BLaER1 treated with 17β-estradiol and CSF1 and Interleukin-3, amounts not matched to agents 10 nM and 100 nM (cell line): ENCODE data around the gene SGIP1.

ENCODE experiments used
- H3K27ac ChIP-seq, 11 experiments: shearing (Covaris generic); formaldehyde crosslinking; 2 replicates each; pipeline ENCODE4 v1.8.1; 2022
- H3K27me3 ChIP-seq, 11 experiments: shearing (Covaris generic); formaldehyde crosslinking; 2 replicates each; pipeline ENCODE4 v1.8.1; 2022
- H3K36me3 ChIP-seq, 11 experiments: shearing (Covaris generic); formaldehyde crosslinking; 2 replicates each; pipeline ENCODE4 v1.8.1; 2022
- H3K4me1 ChIP-seq, 10 experiments: shearing (Covaris generic); formaldehyde crosslinking; 2 replicates each; pipeline ENCODE4 v1.8.1; 2022
- H3K4me2 ChIP-seq, 11 experiments: shearing (Covaris generic); formaldehyde crosslinking; 2 replicates each; pipeline ENCODE4 v1.8.1; 2022
- H3K4me3 ChIP-seq, 10 experiments: shearing (Covaris generic); formaldehyde crosslinking; 2 replicates each; pipeline ENCODE4 v1.8.1; 2022
- H3K9ac ChIP-seq, 11 experiments: shearing (Covaris generic); formaldehyde crosslinking; 2 replicates each; pipeline ENCODE4 v1.8.1; 2022
- H3K9me3 ChIP-seq, 11 experiments: shearing (Covaris generic); formaldehyde crosslinking; replicated peaks in 1 of 11; 2 replicates each; pipeline ENCODE4 v1.8.1; 2022
- H4K20me1 ChIP-seq, 11 experiments: shearing (Covaris generic); formaldehyde crosslinking; 2 replicates each; pipeline ENCODE4 v1.8.1; 2022
- Cebpa-rat ChIP-seq, 11 experiments: shearing (Covaris generic); IDR thresholded peaks; 2 replicates each; pipeline ENCODE4 v1.8.1; 2022

SGIP1 gene

GRCh38 chr1:66497910-66498309 is 36.0 kb upstream of the SGIP1 start:
- Histone ChIP-seq H3K27me3 (no peaks in the 10 kb centered on the region), H3K36me3 (no peaks in the 10 kb centered on the region), H3K9me3 (no peaks in the 10 kb centered on the region), H3K27ac (no peak overlapping the region), H4K20me1 (no peaks in the 10 kb centered on the region), H3K4me2 (no peak overlapping the region), H3K4me1 (no peaks in the 10 kb centered on the region), H3K9ac (no peak overlapping the region), H3K4me3 (no peak overlapping the region)
- TF ChIP-seq Cebpa-rat (IDR thresholded peaks at IDR 0.05) = no peak

GRCh38 chr1:66500301-66500700 is 33.7 kb upstream of the SGIP1 start:
- no peaks in the 10 kb centered on the region for H3K36me3 ChIP-seq
- TF ChIP-seq Cebpa-rat (IDR thresholded peaks at IDR 0.05) = no peak
- H3K27ac ChIP-seq = no peak overlapping the region
- no peaks in the 10 kb centered on the region for H3K9me3 ChIP-seq
- H3K4me2 ChIP-seq = no peak overlapping the region; a peak in 1 of 22 replicates
- H3K27me3 ChIP-seq = no peaks in the 10 kb centered on the region; a peak in 1 of 22 replicates
- 0 out of 20 replicates have a peak, but pooled peaks cover 0 to 6% (median 0%) of the 10 kb centered on the region in 10 experiments for H3K4me1 ChIP-seq
- no peak overlapping the region for H3K9ac ChIP-seq
- H4K20me1 ChIP-seq = no peaks in the 10 kb centered on the region
- H3K4me3 ChIP-seq = no peak overlapping the region

GRCh38 chr1:66502086-66502485 is 31.9 kb upstream of the SGIP1 start:
- Histone ChIP-seq H4K20me1 (no peaks in the 10 kb centered on the region), H3K27me3 (no peaks in the 10 kb centered on the region; a peak in 1 of 22 replicates), H3K4me3 (no peak overlapping the region), H3K36me3 (no peaks in the 10 kb centered on the region), H3K9me3 (no peaks in the 10 kb centered on the region), H3K4me2 (no peak overlapping the region), H3K4me1 (0 out of 20 replicates have a peak, but pooled peaks cover 0 to 6% (median 0%) of the 10 kb centered on the region in 10 experiments), H3K9ac (no peak overlapping the region), H3K27ac (no peak overlapping the region)
- TF ChIP-seq Cebpa-rat (IDR thresholded peaks at IDR 0.05) = no peak

DNA sequence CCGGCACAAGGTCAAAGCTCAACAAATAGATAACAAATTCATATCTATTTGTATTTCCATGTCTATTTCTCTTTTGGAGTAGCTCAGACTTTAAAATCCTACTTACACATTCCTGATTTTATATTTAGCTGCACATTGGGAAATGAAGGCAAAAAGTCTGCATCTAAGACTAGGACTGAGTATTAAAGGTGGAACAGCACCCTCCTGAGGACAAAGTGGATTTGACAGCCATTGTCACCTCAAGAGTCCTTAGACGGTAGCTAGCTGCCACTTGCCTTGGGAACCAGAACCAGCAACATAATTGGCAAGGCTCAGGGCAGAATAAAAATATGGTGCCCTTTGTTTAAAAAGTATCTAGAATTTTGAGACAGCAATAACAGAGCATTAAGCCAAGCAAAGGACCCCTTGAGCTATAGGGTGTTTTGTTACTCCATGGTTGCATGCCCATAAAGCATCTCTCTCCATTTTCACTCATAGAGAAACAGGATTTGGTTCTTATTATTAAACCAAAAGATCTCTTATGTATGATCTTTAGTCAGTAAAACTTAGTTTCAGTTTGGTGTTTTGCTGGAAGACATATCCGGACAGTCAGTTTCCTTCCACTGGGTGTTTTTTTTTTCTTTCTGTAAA is 30.0 kb upstream of the SGIP1 start:
- no peaks in the 10 kb centered on the region for H3K36me3 ChIP-seq
- H3K27me3 ChIP-seq = no peaks in the 10 kb centered on the region; a peak in 1 of 22 replicates
- H3K27ac ChIP-seq = no peak overlapping the region
- no peaks in the 10 kb centered on the region for H3K9me3 ChIP-seq
- H4K20me1 ChIP-seq = no peaks in the 10 kb centered on the region
- TF ChIP-seq Cebpa-rat (IDR thresholded peaks at IDR 0.05) = no peak
- H3K4me1 ChIP-seq = 0 out of 20 replicates have a peak, but pooled peaks cover 0 to 6% (median 0%) of the 10 kb centered on the region in 10 experiments
- H3K4me3 ChIP-seq = no peak overlapping the region
- no peak overlapping the region for H3K9ac ChIP-seq
- H3K4me2 ChIP-seq = peak overlapping the region in 2 of 11 experiments; percentile 25 to 46; a peak in 3 of 22 replicates

GRCh38 chr1:66505671-66506392 is 28.1 kb upstream of the SGIP1 start:
- Histone ChIP-seq H3K4me2 (no peak overlapping the region), H3K9me3 (no peaks in the 10 kb centered on the region), H3K27me3 (no peaks in the 10 kb centered on the region; a peak in 1 of 22 replicates), H3K9ac (no peak overlapping the region), H3K36me3 (no peaks in the 10 kb centered on the region), H3K27ac (no peak overlapping the region), H3K4me1 (0 out of 20 replicates have a peak, but pooled peaks cover 0 to 6% (median 0%) of the 10 kb centered on the region in 10 experiments), H4K20me1 (no peaks in the 10 kb centered on the region), H3K4me3 (no peak overlapping the region)
- TF ChIP-seq Cebpa-rat (IDR thresholded peaks at IDR 0.05) = no peak

DNA sequence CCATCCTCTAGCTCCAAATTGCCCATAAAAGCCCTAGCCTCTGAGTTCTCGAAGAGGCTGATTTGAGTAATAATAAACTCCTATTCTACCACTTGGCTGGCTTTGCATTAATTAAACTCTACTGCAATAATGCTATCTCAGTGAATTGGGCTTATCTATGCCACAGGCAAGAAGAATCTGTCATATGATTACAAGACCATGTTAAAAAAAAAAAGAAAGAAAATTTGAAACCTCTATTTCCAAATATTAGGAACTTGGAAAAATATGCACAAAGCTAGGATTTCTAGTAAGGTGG is 27.6 kb upstream of the SGIP1 start:
- no peak for TF ChIP-seq Cebpa-rat (IDR thresholded peaks at IDR 0.05)
- Histone ChIP-seq H3K9me3 (no peaks in the 10 kb centered on the region), H3K9ac (no peak overlapping the region), H3K27me3 (no peaks in the 10 kb centered on the region; a peak in 1 of 22 replicates), H3K4me2 (no peak overlapping the region), H3K27ac (no peak overlapping the region), H3K4me3 (no peak overlapping the region), H4K20me1 (no peaks in the 10 kb centered on the region), H3K4me1 (0 out of 20 replicates have a peak, but pooled peaks cover 0 to 6% (median 0%) of the 10 kb centered on the region in 10 experiments), H3K36me3 (no peaks in the 10 kb centered on the region)

- TF ChIP-seq Cebpa-rat (IDR thresholded peaks at IDR 0.05) = no peak
- H3K9ac ChIP-seq = no peak overlapping the region
- 0 out of 20 replicates have a peak, but pooled peaks cover 0 to 6% (median 0%) of the 10 kb centered on the region in 10 experiments for H3K4me1 ChIP-seq
- H3K27ac ChIP-seq = no peak overlapping the region
- no peaks in the 10 kb centered on the region for H3K36me3 ChIP-seq
- H4K20me1 ChIP-seq = no peaks in the 10 kb centered on the region
- H3K4me3 ChIP-seq = no peak overlapping the region
- no peaks in the 10 kb centered on the region for H3K9me3 ChIP-seq
- H3K27me3 ChIP-seq = no peaks in the 10 kb centered on the region; a peak in 1 of 22 replicates
- H3K4me2 ChIP-seq = no peak overlapping the region
Measured at GRCh38 chr1:66506991-66507390, 27.0 kb upstream of the SGIP1 start.

- Histone ChIP-seq H3K36me3 (no peaks in the 10 kb centered on the region), H4K20me1 (no peaks in the 10 kb centered on the region), H3K27me3 (no peaks in the 10 kb centered on the region), H3K4me3 (no peak overlapping the region), H3K27ac (no peak overlapping the region), H3K9ac (no peak overlapping the region), H3K9me3 (0 out of 22 replicates have a peak, but pooled peaks cover 0 to 8% (median 0%) of the 10 kb centered on the region in 11 experiments), H3K4me1 (no peaks in the 10 kb centered on the region), H3K4me2 (no peak overlapping the region)
- TF ChIP-seq Cebpa-rat (IDR thresholded peaks at IDR 0.05) = no peak
Measured at GRCh38 chr1:66510407-66510806, 23.5 kb upstream of the SGIP1 start.

GRCh38 chr1:66511118-66511517 is 22.8 kb upstream of the SGIP1 start:
- Histone ChIP-seq H4K20me1 (no peaks in the 10 kb centered on the region), H3K27me3 (no peaks in the 10 kb centered on the region), H3K9me3 (0 out of 22 replicates have a peak, but pooled peaks cover 0 to 8% (median 0%) of the 10 kb centered on the region in 11 experiments), H3K9ac (no peak overlapping the region), H3K4me2 (no peak overlapping the region), H3K4me3 (no peak overlapping the region), H3K4me1 (no peaks in the 10 kb centered on the region), H3K27ac (no peak overlapping the region), H3K36me3 (no peaks in the 10 kb centered on the region)
- TF ChIP-seq Cebpa-rat (IDR thresholded peaks at IDR 0.05) = no peak
